Smooth muscle cell of the brain vasculature (primary cell): ENCODE measurements around the gene EVL.
"Not testable (repeated sequence)": the region's sequence is repeated elsewhere in the genome, so short reads cannot be mapped to it uniquely, and the experiment has no call there.

ENCODE experiments used
- DNase-seq: peaks from one replicate; pipeline ENCODE4 v3.0.0-alpha.2; 2012; ENCODE audit warnings: low read depth, low spot score

Gene EVL

DNA sequence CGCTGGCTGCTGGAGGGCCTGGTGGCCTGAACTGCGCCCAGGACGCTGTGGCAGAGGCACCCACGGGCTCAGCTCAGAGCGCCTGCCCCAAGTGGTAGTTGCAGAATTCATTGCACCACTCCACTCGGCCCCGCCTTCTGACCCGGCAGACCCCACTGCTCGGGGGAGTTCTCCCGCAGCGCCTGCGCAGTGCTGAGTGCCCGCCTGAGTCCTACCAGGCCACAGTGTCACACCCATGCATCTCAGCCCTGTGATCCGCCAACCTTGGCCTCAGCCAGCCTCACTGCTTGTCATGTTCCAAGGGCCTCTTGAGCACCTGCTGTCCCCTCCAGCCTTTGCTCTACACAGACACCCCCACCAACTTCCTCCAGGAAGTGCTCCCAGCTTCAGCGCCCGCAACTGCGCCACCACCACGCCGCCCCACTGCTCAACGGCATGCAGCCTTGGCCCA is 82.0 kb downstream of the EVL start:
- no peak for DNase-seq

DNA sequence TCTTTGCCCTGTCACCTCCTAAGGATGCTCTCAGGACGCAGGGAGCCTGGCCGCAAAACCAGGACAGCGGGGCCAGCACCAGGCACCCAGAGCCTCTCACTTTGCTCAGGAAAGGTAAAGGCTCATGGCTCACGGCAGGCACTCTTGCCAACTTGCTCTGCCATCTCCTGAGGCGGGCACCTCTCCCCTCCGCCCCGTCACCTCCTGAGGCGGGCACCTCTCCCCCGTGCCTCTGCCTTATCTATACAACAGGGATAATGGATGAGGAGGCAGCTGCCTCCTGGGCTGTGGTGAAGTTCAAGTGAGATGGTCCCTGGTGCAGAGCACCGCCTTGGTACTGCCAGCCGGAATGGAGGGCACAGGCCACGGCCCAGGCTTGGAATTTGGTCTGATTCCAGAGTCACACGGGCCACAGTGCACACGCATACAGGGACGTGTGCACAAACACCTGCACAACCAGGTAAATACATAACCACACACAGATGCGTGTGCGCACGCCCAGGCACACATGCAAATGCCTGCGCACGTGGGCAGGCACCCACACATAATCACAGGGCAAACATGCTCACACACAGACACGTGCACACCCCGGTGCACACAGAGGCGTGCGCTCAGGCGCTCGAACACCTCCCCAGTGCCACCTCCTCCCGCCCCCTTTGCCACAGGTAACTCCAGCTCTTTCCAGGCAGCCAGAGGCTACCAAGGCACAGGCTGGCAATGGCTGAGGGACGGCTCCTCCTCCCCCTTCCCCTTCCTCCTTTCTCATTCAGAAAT is 82.7 kb downstream of the EVL start:
- DNase-seq = no peak

DNA sequence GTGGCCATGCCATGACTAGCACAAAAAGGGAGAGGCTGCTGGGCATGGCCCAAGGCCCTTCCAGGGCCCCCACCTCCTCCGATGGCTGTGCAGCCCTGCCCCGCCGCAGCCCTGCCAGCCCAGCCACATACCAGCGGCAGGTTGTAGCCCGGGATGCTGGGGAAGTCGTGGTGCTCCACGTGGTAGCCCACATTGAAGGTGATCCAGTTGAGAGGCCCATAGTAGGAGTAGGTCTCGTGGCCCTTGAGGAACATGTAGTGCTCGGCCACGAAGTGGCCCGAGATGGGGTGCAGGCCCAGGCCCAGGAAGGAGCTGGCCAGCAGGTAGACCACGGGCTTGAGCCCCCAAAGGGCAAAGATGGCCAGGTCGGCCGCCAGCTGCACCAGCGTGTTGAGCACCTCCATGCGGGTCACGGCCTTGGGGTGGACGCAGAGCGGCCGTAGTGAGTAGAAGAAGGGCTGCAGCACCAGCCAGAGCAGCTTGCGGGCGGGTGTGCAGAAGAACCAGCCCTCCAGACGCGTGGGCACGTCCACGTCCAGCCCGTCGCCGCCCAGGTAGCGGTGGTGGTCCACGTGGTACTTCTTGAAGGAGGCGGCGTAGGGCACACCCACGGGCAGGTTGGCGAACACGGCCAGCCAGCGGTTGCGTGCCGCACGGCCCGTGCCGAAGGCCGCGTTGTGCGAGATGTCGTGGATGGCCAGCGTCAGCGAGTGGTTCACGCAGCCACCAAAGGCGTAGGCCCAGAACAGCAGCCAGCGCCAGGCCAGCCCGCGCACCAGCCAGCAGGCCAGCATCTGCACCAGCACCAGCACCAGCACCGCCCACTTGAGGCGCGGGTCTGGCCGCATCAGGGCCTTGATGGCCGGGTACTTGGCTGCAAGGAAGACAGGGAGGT is 83.9 kb downstream of the EVL start:
- no peak for DNase-seq

DNA sequence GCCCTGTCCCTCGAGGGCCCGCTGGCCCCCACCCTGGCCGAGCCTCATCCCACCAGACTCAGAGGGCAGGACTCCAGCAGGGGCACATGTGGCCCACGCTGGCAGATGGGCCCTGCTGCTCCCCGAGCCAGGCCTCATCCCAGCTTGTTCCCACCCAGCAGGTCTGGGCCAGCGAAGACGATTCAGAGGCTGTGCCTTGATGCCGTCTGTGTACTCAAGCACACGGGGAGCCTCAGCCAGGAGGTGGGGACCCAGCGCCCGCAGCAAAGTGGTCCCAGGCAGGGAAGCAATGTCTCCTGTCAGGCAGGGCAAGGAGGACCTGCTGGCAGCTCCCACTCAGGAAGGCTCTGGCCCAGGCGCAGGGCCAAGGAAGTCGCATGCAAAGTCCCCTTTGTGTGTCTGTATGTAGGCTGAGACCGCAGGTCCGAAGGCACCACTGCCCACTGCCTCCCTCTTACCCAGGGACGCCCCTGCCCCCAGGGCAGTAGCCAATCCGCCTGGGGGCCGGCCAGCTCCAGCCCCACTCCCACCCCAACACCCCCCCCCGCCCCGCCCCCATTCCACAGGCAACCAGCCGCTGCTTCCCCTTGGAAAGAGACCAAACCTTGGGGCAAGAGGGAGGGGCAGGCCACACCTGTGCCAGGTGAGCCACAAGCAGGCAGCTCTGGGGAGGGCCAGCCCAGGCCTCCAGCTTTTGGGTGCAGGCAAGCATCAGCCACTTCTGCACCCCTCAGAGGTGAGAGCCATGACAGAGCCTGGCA is 84.8 kb downstream of the EVL start:
- no peak for DNase-seq

DNA sequence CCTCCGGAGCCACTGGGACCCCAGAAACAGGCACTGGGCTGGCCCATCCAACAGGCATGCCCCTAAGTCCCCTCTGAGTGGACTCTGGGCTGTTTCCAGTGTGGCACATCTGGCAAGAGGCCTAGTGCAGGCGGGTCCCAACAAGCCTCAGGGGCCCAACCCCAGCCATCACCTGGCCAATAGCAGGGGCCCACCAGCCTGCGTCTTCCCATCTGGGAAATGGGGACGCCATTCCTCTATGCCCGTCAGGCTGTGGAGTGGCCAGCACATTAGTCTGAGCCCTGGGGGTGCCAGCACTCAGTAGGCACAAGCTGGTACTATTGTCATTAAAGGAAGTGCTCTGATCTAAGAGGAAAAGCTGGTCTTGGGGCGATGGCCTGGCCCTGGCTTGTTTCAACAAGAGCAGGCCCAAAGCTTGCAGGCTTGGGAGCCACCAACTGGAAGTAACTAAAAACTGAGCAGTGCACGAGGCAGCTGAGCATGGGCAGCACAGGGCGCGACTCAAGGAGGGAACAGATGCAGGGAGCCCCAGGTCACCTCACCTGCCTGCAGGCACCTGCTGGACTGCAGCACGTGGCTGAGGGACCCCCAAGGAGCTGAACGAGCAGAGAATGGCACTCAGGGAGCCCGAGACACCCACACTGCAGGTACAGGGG is 85.8 kb downstream of the EVL start:
- no peak for DNase-seq

DNA sequence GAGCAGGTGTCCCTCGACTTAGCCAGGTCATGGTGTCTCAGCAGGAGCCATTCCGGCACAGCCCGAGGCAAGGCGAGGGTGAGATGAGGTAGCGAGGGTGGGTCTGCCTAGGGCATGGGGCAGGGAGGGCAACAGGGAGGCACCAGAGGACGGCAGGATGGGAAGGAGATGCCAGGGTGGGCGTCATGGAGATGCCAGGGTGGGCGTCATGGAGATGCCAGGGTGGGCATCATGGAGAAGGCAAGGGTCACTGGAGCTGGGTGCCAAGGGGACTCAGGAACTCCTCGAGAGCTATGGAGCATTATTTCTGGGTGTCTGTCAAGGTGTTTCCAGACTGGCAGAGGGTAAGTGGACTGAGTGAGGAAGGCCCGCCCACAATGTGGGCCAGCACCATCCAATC is 86.9 kb downstream of the EVL start:
- no peak for DNase-seq

DNA sequence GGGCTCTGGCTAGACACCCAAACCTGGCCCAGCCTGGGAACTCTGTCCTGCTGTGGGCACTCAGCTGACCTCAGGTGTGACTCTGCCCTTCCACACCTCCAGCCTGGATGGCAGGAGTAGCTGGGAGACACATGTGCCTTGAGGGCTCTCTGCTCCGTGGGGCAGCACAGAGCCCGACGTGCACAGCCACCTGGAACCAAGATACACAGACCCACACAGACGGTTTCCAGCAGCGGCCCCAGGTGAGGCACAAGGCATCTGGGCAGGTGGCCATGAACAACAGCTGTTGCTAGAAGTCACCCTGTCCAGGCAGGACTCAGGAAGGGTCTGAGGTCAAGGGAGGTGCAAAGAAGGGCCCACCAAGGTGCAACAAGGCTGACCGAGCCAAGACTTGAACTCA is 88.3 kb downstream of the EVL start:
- DNase-seq = no peak

DNA sequence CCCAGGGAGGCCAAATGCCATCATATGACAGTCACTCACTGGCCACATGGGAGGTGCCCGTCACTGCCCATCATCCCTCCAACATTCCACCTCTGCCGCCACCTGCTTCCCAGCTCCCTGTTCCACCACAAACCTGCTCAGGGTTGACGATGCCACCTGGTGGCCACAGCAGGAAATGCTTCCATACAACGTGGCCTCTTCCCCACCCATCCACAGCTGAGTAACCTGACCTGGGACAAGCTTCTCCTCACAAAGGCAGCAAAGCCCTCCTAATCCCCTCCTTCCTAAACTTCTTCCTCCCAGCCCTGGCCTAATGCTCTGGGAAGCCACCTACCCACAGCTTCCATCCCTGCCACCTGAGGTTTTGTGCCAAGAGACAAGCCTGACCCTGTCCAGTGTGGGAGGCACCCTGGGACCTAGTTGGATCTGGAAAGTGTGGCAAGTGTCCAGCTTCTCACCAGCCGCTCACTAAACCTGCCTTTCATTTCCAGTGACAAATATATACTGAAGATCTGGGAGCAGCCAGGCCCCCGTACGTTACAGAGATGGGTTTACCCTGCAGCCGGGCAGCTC is 89.9 kb downstream of the EVL start:
- DNase-seq = no peak

DNA sequence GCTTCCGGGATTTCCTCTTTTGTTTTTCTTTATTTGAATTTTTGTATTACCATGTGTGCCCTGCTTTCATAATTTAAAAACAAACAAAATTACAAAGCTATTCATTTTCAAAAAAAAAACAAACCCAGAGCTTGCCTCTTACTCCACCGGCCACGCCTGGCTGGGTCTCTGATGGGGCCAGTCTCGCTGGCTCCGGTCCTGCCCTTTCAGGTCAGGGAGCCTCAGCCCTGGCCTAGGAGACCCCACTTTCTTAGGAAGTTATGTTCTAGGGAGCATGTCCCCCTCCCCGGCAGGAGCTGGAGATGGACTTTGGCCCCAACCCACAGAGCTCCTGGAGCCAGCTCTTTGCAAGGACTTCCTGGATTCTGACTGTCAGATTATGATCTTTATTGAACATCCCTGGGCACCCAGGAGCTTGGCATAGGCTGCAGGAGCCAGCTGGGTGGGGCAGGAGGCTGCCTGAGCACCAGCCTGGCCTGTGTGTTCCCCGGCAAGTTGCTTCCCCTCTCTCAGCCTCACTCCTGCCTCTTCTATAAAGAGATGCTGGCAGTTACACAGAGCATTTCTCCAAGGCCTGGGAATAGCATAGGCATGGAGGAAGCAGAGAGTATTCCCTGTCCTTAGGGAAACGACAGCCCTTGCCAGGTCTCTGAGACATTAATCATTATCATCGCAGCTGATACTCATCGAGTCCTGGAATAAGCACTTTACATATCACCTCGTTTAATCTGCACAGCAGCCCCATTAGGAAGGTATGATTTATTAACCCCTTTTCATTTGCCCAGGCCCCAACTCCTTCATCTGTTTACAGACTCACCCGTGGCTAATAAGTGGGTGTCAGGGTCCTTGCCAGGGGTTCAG is 90.8 kb downstream of the EVL start:
- DNase-seq = no peak

DNA sequence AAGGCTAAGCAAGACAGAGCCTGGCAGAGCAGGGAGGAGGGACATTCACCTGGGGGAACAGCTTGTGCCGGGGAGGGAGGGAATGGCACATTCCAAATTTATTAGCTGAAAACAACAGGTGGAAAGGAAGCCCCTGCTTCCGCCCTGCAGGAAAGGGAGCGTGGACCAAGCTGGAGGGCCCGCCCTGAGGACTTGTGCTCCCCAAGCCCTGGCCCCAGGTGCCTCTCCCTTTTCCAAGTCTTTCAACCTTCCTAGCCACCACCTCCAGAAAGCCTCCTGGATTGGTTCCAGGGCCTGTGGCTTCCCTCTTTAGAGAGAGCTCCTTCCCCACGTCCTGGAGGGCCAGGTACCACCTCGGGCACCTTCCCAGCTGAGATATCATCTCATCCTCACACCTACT is 91.6 kb downstream of the EVL start:
- no peak for DNase-seq

DNA sequence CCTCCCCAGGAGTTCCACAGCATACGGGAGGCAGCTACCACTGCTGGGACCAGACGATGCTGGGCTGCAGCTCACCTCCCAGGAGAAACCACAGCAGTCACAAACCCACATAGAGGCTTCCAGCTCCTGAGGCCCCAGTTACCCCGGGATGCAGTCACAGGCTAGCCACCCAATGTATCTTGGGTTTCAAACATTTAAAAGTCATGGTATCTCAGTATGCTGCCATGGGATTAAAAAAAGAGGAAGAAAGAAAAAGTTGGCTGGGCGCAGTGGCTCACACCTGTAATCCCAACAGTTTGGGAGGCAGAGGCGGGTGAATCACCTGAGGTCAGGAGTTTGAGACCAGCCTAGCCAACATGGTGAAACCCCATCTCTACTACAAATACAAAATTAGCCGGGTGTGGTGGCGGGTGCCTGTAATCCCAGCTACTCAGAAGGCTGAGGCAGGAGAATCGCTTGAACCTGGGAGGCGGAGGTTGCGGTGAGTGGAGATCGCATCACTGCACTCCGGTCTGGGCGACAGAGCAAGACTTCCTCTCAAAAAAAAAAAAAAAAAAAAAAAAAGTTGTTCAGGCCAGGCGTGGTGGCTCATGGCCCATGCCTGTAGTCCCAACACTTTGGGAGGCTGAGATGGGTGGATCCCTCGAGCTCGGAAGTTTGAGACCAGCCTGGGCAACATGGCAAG is 92.5 kb downstream of the EVL start:
- not testable (repeated sequence) for DNase-seq

DNA sequence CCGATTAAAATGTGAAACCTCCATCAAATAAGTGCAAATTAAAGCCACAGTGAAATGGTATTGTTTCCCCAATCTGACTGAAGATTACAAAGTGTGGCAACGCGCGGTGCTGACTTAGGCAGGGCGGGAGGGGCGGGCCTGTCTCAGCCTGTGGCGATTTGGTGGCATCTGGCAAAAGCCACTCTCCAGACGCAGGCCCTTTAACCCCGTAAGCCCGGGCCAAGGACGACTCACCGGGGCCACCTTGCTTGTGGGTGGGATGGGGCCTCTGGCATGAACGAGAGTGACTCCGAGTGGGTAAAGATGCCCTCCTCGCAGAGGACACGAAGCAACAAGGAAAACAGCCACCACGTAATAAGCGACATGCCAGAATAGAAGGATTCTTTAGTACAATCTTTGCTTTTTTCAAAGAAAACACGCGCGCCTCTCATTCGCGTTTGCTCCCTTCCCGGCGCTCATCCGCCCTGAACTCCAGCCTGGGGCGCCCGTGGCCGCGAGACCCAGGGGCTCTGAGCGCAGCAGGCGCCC is 93.4 kb downstream of the EVL start:
- DNase-seq = no peak

DNA sequence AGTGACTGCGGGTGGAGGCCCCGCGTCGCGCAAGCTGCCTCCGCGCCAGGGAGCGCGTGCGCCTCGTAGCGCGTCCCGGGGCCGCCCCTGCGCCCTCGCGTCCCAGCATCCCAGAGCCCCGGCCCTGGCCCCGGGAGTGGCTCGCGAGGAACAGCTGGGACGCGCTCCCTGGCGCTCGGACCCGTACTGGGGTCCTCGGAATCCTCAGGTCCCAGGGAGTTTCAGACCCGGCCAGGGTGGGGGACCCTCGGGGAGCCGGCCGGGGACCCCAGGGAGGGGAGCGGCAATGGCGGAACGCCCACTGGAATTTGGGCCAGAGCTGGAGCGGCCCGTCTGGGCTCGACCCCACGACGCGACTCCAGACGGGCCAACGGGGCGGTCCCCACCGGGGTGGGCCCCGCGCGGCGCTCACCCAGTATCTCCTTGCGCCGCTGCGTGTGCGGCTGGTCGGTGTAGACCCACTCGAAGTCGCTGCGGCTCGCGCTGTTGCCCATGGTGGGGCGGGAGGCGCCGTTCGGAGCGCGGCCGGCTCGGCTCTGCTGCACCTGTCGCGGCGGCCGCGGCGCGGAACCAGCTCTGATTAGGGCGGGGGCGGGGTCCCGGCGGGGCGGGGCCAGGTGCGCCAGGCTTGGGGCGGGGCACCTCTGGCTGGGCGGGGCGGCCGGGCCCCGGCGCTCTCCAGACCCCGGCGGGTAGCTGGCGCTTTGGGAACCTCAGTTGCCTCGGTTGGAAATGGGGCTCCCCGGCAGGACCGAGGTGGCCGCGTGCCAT is 94.1 kb downstream of the EVL start, which contains the start of gene DEGS2:
DEGS2 (minus strand) TSS at position 552 of the 771 bp plus-strand sequence; CDS start at position 494, 58 bp downstream.
- no peak for DNase-seq

DNA sequence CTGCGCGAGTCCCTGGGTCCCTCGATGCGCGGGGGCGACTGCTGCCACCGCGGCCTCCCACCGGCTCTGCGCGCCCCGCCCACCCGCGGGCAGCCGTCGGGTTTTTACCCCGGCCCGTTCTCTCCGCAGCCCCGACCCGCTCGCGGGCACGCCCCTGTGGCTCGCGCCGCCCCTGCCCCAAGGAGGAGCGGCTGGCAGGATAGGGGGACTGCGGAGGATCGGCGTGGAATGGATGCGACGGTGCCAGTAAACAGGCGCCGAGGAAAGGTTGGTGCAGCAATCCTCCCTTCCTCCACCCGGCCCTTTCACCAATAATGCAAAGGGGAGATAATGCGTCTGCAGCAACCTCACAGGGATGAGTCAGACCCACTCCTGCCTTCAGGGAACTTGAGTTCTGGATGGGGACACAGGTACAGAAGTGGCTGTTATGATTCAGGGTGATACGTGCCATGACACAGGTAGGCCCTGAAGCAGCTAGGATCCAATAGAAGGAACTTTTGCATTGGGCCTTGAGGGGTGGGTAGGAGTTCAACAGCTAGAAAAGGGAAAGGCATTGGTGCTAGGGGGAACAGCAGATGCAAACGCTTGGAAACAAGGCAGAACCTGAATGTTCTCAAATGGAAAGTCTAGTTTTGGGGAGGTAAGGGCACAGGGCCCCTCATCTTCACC is 94.8 kb downstream of the EVL start:
- DNase-seq = no peak

DNA sequence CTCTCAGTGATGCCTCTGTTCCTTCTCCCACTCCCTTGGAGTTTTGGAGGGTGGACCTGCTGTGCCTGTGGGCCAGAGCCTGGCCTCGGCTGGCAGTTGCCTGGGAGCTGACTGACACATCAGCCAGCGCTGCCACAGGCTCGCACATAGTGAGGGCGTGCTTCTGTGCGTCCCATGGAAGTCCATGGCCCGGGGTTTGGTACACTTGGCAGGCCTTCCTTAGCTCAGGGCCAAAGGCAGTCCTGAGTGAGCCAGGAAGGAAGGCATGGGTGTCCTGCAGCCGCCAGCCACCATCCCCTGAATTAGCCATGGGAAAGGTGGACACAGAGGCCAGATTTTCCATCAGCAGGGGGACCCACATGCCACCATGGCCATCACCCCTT is 95.3 kb downstream of the EVL start:
- DNase-seq = no peak

DNA sequence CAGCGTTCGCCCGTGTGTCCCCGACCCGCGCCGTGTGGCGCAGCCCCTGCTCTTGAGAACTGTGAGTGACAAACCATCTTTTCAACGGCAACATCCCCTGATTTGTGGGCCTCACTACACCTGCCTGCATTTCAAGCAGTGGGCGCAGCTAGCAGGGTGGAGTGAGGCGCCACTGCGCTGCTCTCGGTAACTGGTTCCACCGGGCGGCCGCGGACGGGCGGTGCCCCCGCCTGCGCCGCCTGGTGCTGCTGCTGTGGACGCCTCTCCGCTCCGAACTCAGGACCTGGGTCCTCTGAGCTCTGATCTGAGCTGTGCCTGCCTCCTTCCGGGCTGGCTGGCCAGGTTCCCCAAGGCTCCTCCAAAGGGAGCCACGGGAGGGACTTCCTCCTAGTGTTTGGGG is 100.2 kb downstream of the EVL start:
- DNase-seq = no peak

DNA sequence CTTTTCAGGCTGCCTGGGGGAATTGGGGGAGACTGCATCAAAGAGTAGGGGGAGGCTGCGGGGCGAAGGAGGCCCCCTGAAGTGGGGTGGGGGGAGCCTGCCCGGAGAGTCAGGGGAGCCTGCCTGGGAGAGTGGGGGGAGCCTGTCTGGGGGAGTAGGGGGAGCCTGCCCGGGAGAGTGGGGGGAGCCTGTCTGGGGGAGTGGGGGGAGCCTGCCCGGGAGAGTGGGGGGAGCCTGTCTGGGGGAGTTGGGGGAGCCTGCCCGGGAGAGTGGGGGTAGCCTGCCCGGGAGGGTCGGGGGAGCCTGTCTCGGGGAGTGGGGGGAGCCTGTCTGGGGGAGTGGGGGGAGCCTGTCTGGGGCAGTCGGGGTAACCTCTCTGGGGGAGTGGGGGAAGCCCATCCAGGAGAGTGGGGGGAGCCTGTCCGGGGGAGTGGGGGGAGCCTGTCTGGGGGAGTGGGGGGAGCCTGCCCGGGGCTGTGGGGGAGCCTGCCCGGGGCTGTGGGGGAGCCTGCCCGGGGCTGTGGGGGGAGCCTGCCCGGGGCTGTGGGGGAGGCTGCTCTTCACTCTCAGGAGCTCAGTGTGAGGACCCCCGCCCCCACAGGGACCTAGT is 100.7 kb downstream of the EVL start:
- DNase-seq = no peak

DNA sequence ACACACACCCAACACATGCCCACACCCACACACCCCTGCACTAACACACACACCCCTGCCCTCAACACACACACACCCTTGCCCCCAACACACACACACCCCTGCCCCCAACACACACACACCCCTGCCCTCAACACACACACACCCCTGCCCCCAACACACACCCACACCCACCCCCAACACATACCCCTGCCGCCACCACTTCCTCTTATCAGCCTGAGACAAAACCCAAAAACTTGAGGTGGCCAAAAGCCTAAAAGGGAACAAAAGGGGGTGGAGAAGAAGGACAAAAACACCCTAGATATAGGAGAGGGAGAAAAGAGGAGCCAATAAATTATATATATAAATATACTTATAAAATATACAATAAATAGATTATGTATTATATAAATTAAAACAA is 103.3 kb downstream of the EVL start:
- no peak for DNase-seq
